Measurements from ENCODE around the gene TEAD1. TPM values are rescaled to one million over a fixed set of nuclear protein-coding genes. Genes with fewer than 3 reads are reported as not detected.
A peak's percentile ranks its signal among the peaks of the same experiment; 100 is the strongest.

The TEAD1 gene
- total RNA-seq, 4 donors from 2014 or later = 45.7 to 88.7 (median 71.4) TPM

GRCh38 chr11:12629601-12630313 is 44.5 kb upstream of the TEAD1 start:
- no peak for TF ChIP-seq CTCF (IDR thresholded peaks at IDR 0.05)
- TF ChIP-seq POLR2A (IDR thresholded peaks at IDR 0.05) = no peak
- 89 to 91% methylated on average over 6 of the region's 6 CpGs for WGBS, 2 donors
- no peak for DNase-seq (ENCODE audit: low spot score in 2 of 2)
- intact Hi-C loops (cut with DNase I; ENCODE audit: low total_unique reads) = no loop called here
- no peak overlapping the region for H3K4me3 ChIP-seq (ENCODE audit: low read depth, poor library complexity, severe bottlenecking)

- no peak for DNase-seq (ENCODE audit: low spot score in 2 of 2)
- 84 to 86% methylated on average over 4 of the region's 4 CpGs for WGBS, 2 donors
- no peak for TF ChIP-seq POLR2A (IDR thresholded peaks at IDR 0.05)
- no peak for TF ChIP-seq CTCF (IDR thresholded peaks at IDR 0.05)
- intact Hi-C loops (cut with DNase I; ENCODE audit: low total_unique reads) = no loop called here
- H3K4me3 ChIP-seq (ENCODE audit: low read depth, poor library complexity, severe bottlenecking) = no peak overlapping the region
These were observed 42.6 kb upstream of the TEAD1 start for GRCh38 chr11:12631651-12632050.

GRCh38 chr11:12634329-12634728 is 39.9 kb upstream of the TEAD1 start:
- WGBS, 2 donors = 100% methylated on average over 1 of the region's 1 CpG
- TF ChIP-seq POLR2A (IDR thresholded peaks at IDR 0.05) = no peak
- TF ChIP-seq CTCF (IDR thresholded peaks at IDR 0.05) = no peak
- no peak for DNase-seq (ENCODE audit: low spot score in 2 of 2)
- H3K4me3 ChIP-seq (ENCODE audit: low read depth, poor library complexity, severe bottlenecking) = no peak overlapping the region
- intact Hi-C loops (cut with DNase I; ENCODE audit: low total_unique reads) = no loop called here

- no peak overlapping the region for H3K4me3 ChIP-seq (ENCODE audit: low read depth, poor library complexity, severe bottlenecking)
- peak in 1 of 2 donors; percentile 60 for DNase-seq (ENCODE audit: low spot score in 2 of 2)
- intact Hi-C loops (cut with DNase I; ENCODE audit: low total_unique reads) = no loop called here
- TF ChIP-seq CTCF (IDR thresholded peaks at IDR 0.05) = no peak
- TF ChIP-seq POLR2A (IDR thresholded peaks at IDR 0.05) = no peak
- 66 to 78% methylated on average over 5 of the region's 5 CpGs for WGBS, 2 donors
These were observed 37.3 kb upstream of the TEAD1 start for GRCh38 chr11:12636871-12637410.

GRCh38 chr11:12639388-12639787 is 34.8 kb upstream of the TEAD1 start:
- intact Hi-C loops (cut with DNase I; ENCODE audit: low total_unique reads) = no loop called here
- TF ChIP-seq CTCF (IDR thresholded peaks at IDR 0.05) (no peak), POLR2A (IDR thresholded peaks at IDR 0.05) (no peak)
- H3K4me3 ChIP-seq (ENCODE audit: low read depth, poor library complexity, severe bottlenecking) = no peak overlapping the region
- no peak for DNase-seq (ENCODE audit: low spot score in 2 of 2)

GRCh38 chr11:12640355-12640754 is 33.9 kb upstream of the TEAD1 start:
- TF ChIP-seq CTCF (IDR thresholded peaks at IDR 0.05) (no peak), POLR2A (IDR thresholded peaks at IDR 0.05) (no peak)
- 7 to 24% methylated on average over 1 of the region's 1 CpG for WGBS, 2 donors
- H3K4me3 ChIP-seq (ENCODE audit: low read depth, poor library complexity, severe bottlenecking) = no peak overlapping the region
- intact Hi-C loops (cut with DNase I; ENCODE audit: low total_unique reads) = no loop called here
- no peak for DNase-seq (ENCODE audit: low spot score in 2 of 2)
